Measurements from ENCODE around the gene AGPAT3.

DNA sequence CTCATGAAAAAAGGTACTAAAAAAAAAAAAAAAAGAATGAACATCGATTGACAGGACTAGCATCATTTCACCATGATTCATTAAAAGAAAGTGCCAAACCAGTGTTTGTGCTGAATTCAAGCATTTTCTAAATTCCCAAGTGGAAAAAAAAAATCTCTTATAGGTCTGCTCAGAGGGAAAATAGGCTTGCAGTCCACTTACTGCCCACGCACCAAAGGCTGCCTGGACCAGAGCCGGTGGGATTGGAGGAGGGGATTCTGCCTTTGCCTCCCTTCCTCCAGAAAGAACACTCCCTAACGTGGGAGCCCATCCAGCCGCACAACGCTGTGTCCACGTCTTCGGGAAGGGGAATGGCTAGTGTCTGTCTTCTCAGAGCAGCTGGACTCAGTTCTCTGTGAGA is 141.6 kb downstream of the AGPAT3 start:
- TF ChIP-seq POLR2A (IDR thresholded peaks at IDR 0.05) = no peak
- TF ChIP-seq CTCF (IDR thresholded peaks at IDR 0.05) = no peak

All from esophagus squamous epithelium (tissue), 4 donors.